Mucosa of descending colon (tissue), 3 donors: ENCODE measurements around the gene NEGR1. TPM values are rescaled to one million over a fixed set of nuclear protein-coding genes. Genes with fewer than 3 reads are reported as not detected.

Experiments used
- ATAC-seq: fragments of 200-7000 bp; cut with Tn5 transposase; one replicate; pipeline ENCODE4 v1.9.1; 2020; ENCODE audit warnings: mild to moderate bottlenecking, moderate library complexity
- DNase-seq, 3 donors: peaks; one replicate each; pipeline ENCODE4 v3.0.0-alpha.2; 2020
- H3K36me3 ChIP-seq: fragments of 200-600 bp; one replicate; pipeline ENCODE4 v1.8.0; 2021; ENCODE audit warnings: low read depth, mild to moderate bottlenecking
- H3K4me1 ChIP-seq: fragments of 200-600 bp; one replicate; pipeline ENCODE4 v1.8.0; 2021; ENCODE audit warnings: low read depth, mild to moderate bottlenecking
- H3K4me3 ChIP-seq: fragments of 200-600 bp; one replicate; pipeline ENCODE4 v1.8.0; 2021; ENCODE audit warnings: mild to moderate bottlenecking
- H3K9me3 ChIP-seq: fragments of 200-600 bp; one replicate; pipeline ENCODE4 v1.8.0; 2021; ENCODE audit warnings: mild to moderate bottlenecking
- CTCF ChIP-seq: fragments of 200-600 bp; IDR thresholded peaks from one replicate; pipeline ENCODE4 v1.8.0; 2022; ENCODE audit warnings: antibody characterized with exemption, mild to moderate bottlenecking
- intact Hi-C, 2 donors: fragments of 100-400 bp; cut with DNase I in 1 of 2; cut with micrococcal nuclease in 1 of 2; formaldehyde crosslinking; loops; one replicate each; pipeline versions ENCODE4 v1.11.0 to v1.11.1; 2022; cut with DNase I, micrococcal nuclease
- total RNA-seq, 3 donors: library from RNA; stranded (reverse); fragmentation: NEBNext Ultra II Directional in 2 of 3; extraction: Animal tissue kit (Norgen Biotek cat#: 25700) in 2 of 3; gene quantifications; one replicate each; pipeline versions ENCODE4 v1.2.1 to v1.2.4, GENCODE V29; 2021 to 2023
- donor health status: DM: no; HTN: no; CAD: no; lungs with moderate emphysema.
- donor health status: DM: no; HTN: no; CAD: no.
- donor health status: DM: no; HTN: yes; CAD: no.

Gene NEGR1
- total RNA-seq, 3 donors from 2014 or later = 2.3 to 47.9 (median 8.0) TPM

- Histone ChIP-seq H3K9me3 (no peaks in the 10 kb centered on the region), H3K36me3 (no peaks in the 10 kb centered on the region), H3K4me1 (no peaks in the 10 kb centered on the region), H3K4me3 (no peak overlapping the region)
- ATAC-seq = no peak
- TF ChIP-seq CTCF = no peak
- DNase-seq = no peak
- intact Hi-C loops = no loop called here
These were observed 615.1 kb downstream of the NEGR1 start for GRCh38 chr1:71667216-71667615.

- ATAC-seq (no peak), DNase-seq (no peak)
- H3K4me3 ChIP-seq = no peak overlapping the region
- no peak for TF ChIP-seq CTCF
- intact Hi-C loops = no loop called here
- no peaks in the 10 kb centered on the region for H3K9me3 ChIP-seq
- no peaks in the 10 kb centered on the region for H3K4me1 ChIP-seq
- H3K36me3 ChIP-seq = no peaks in the 10 kb centered on the region
These were observed 615.7 kb downstream of the NEGR1 start for GRCh38 chr1:71666609-71667008.

- no peak for DNase-seq
- H3K4me1 ChIP-seq = no peaks in the 10 kb centered on the region
- no peaks in the 10 kb centered on the region for H3K36me3 ChIP-seq
- no peak overlapping the region for H3K4me3 ChIP-seq
- TF ChIP-seq CTCF = no peak
- ATAC-seq = no peak
- intact Hi-C loops = no loop called here
- no peaks in the 10 kb centered on the region for H3K9me3 ChIP-seq
These were observed 621.9 kb downstream of the NEGR1 start for GRCh38 chr1:71660411-71660810.

- Histone ChIP-seq H3K4me3 (no peak overlapping the region), H3K36me3 (no peaks in the 10 kb centered on the region), H3K9me3 (no peaks in the 10 kb centered on the region), H3K4me1 (no peaks in the 10 kb centered on the region)
- no peak for TF ChIP-seq CTCF
- intact Hi-C loops = no loop called here
- DNase-seq (peak in 1 of 3 donors; percentile 2), ATAC-seq (no peak)
These were observed 624.3 kb downstream of the NEGR1 start for GRCh38 chr1:71657891-71658679.

GRCh38 chr1:71656902-71657301, 625.4 kb downstream of the NEGR1 start:
- DNase-seq = no peak
- no peaks in the 10 kb centered on the region for H3K9me3 ChIP-seq
- no peak overlapping the region for H3K4me3 ChIP-seq
- H3K4me1 ChIP-seq = no peaks in the 10 kb centered on the region
- ATAC-seq = no peak
- no peaks in the 10 kb centered on the region for H3K36me3 ChIP-seq
- intact Hi-C loops = no loop called here
- TF ChIP-seq CTCF = no peak
